ENCODE data around the gene SLC22A15.

DNA sequence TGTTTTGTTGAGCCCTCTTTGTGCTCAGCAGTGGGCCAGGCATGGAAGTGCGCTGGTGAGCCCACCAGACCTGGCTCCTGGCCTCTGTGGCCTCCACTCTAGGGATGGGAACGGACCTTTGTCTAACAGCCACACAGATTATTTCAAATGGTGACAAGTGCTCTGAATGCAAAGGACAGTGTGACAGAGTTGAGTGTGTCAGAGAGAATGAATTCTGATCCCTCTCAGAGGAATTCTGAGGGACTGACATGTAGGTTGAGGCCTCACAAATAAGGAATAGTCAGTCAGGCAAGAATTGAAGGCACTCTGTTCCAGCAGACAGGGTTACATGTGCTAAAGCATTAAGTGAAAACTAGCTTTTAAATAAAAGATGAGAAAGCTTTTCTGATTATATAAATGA, 123.6 kb downstream of the SLC22A15 start:
- TF ChIP-seq, protein P1, sequence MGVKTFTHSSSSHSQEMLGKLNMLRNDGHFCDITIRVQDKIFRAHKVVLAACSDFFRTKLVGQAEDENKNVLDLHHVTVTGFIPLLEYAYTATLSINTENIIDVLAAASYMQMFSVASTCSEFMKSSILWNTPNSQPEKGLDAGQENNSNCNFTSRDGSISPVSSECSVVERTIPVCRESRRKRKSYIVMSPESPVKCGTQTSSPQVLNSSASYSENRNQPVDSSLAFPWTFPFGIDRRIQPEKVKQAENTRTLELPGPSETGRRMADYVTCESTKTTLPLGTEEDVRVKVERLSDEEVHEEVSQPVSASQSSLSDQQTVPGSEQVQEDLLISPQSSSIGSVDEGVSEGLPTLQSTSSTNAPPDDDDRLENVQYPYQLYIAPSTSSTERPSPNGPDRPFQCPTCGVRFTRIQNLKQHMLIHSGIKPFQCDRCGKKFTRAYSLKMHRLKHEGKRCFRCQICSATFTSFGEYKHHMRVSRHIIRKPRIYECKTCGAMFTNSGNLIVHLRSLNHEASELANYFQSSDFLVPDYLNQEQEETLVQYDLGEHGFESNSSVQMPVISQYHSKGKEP (tag by site-specific recombination; IDR thresholded peaks at IDR 0.05) = no peak
- TF ChIP-seq, protein P2, sequence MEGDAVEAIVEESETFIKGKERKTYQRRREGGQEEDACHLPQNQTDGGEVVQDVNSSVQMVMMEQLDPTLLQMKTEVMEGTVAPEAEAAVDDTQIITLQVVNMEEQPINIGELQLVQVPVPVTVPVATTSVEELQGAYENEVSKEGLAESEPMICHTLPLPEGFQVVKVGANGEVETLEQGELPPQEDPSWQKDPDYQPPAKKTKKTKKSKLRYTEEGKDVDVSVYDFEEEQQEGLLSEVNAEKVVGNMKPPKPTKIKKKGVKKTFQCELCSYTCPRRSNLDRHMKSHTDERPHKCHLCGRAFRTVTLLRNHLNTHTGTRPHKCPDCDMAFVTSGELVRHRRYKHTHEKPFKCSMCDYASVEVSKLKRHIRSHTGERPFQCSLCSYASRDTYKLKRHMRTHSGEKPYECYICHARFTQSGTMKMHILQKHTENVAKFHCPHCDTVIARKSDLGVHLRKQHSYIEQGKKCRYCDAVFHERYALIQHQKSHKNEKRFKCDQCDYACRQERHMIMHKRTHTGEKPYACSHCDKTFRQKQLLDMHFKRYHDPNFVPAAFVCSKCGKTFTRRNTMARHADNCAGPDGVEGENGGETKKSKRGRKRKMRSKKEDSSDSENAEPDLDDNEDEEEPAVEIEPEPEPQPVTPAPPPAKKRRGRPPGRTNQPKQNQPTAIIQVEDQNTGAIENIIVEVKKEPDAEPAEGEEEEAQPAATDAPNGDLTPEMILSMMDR (tag by site-specific recombination; IDR thresholded peaks at IDR 0.05) = no peak
- no peak for TF ChIP-seq ZNF121 (tag by site-specific recombination; IDR thresholded peaks at IDR 0.05)
- TF ChIP-seq BCL11A (tag by site-specific recombination; IDR thresholded peaks at IDR 0.05; ENCODE audit: low read depth) = no peak
